HG03342 (cell line): ENCODE results near the gene MSTO1.
A peak's percentile ranks its signal among the peaks of the same experiment; 100 is the strongest.
"Not testable (repeated sequence)": the region's sequence is repeated elsewhere in the genome, so short reads cannot be mapped to it uniquely, and the experiment has no call there.

ENCODE experiments used
- ATAC-seq: cut with Tn5 transposase; IDR thresholded peaks from one replicate; pipeline ENCODE4 v1.9.1; 2021; ENCODE audit warnings: mild to moderate bottlenecking, moderate library complexity; ENCODE audit not compliant: unreplicated experiment

Gene MSTO1

GRCh38 chr1:155609515-155610256 is at the start of gene MSTO1:
TSS of gene MSTO1 (plus strand) at chr1:155610218. CDS start at chr1:155610249, 31 bp downstream.
- ATAC-seq: peak; percentile 89

DNA sequence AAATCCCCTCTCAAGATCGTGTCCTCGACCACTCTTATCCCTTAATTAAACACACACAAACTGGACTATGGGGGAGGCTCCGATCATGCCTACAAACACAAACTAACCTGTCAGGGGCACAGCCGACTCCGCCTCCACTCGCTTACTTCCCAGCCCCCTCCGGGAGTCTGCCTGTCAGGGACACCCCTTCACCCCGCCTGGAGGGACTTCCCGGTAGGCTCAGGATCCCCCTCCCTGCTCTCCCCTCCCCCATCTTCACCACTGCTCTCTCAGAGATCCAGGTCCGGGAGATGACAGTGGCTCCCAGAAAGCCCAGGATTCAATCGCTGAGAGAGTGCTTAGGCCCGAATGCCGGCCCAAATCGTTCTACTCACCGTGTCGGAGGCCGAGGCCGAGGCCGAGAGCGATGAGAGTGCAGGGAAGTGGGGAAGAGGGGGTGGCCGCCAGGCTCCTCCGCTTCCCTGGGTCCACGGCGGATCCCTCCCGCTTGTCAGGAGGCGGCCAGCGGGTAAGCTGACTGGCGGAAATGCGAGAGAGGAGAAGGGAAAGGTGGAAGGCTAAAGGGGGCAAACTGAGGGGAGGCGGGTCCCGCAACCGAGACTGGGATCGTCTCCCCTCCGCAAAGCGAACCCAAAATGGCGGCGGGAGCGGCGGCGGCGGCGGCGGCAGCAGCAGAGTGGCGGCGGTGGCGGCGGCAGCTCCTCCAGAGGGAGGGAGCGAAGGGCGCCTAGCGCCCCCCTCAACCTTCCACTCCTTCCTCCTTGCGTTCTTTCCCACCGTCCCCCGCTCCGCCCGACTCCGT is 48.0 kb upstream of the MSTO1 start:
- peak; percentile 27 for ATAC-seq

DNA sequence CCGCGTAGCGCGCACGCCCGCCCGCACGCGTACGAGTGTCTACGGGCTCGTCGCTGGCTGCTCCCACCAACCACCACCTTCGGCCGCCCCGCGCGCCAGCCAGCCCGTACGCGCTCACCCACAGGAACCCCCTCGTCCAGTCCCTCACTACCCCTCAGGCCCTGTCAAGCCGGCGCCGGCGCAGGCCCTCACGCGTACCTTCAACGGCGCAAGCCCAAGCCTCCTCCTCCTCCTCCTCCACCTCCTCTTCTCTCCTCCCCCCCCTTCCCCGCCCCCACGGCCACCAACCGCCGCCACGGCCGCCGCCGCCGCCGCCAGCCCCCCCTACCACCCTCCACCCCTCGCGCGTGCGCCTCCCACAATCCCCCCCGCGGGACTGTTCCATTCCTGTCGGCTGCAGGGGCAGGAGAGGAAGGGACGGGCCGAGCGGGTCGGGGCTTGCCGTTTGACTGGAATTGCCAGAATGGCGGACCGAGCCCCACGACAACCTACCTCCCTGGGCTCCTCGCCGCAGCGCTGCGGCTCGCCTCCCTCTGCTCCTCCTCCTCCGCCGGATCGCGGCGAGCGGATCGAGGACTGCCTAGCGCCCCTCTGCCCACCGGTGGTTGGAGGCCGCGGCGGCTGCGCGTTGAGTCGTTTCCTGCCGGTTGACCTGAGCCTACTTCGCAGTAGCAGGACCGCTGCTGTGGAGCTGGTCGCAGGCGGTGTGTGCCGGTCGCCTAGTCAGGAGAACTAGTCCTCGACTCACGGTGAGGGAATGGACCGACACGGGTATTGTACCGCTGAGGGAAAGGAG is 47.2 kb upstream of the MSTO1 start, which contains the start of gene ASH1L:
TSS of gene ASH1L (minus strand) at position 223 of the 796 bp plus-strand sequence. CDS start 41,284 bp downstream, outside the sequence.
- ATAC-seq: peak; percentile 64

- not testable (repeated sequence) for ATAC-seq
Measured at GRCh38 chr1:155563377-155564022, 46.5 kb upstream of the MSTO1 start.

DNA sequence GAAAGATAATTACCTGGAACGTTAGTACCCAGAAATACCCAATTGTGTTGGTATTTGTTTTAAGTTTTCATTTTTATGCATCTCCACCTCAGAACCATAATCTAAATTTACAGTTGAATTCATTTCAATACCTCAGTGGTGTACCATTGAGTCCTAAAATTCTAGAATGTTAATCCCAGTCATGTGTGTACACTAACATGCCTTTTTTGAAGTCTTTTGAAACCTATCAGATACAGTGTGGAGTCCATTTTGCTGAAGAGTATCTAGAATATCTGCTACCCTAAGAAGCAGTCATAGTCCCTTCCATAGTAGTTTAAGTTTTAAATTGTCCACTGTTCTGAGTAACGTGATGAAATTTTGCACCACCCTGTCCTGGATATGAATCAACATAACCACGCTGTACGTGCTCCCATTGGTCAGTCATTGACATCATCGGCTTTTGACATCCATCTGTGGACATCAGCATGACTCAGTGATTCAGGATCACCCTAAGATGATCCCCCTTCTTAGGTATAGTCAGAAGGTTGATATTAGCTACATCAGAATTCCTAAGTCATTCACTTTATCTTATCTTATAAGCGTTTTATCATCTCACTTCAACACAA is 39.9 kb upstream of the MSTO1 start:
- ATAC-seq: no peak

DNA sequence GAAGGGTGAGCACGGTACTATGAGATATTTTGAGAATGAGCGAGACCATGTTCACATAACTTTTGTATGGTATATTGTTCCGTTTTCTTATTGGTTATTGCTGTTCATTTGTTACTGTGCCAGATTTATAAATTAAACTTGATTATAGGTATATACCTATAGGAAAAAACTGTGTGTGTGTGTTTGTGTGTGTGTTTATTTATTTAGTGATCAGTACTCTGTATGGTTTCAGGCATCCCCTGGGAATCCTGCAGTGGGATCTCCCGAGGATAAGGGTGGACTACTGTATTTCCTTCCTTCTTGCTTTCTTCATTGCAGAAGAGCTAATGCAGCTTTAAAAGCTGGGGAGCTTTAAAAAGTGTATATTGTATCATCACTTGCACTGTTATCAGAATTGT is 39.4 kb upstream of the MSTO1 start:
- ATAC-seq: no peak

DNA sequence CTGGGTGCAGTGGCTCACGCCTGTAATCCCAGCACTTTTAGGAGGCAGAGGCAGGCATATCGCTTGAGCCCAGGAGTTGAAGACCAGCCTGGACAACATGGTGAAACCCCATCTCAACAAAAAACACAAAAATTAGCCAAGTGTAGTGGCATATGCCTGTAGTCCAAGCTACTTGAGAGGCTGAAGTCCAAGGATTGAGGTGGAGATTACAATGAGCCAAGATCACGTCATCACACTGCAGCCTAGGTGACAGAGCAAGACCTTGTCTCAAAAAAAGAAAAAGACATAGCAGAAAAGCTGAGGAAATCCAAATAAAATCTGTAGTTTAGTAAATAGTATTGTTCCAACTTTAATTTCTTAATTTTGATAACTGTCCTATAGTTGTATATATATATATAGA is 35.9 kb upstream of the MSTO1 start:
- ATAC-seq: no peak

DNA sequence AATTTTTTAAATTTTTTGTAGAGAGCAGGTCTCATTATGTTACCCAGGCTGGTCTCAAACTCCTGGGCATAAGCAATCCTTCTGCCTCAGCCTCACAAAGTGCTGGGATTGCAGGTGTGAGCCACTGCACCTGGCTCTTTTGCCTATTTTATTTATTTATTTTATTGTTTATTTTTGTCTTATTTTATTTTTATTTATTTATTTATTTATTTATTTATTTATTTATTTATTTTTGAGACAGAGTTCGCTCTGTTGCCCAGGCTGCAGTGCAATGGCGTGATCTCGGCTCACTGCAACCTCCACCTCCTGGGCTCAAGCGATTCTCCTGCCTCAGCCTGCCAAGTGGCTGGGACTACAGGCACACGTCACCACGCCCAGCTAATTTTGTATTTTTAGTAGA is 34.4 kb upstream of the MSTO1 start:
- ATAC-seq: not testable (repeated sequence)

GRCh38 chr1:155583846-155584245 is 26.2 kb upstream of the MSTO1 start:
- not testable (repeated sequence) for ATAC-seq

GRCh38 chr1:155589282-155589681 is 20.7 kb upstream of the MSTO1 start:
- ATAC-seq: not testable (repeated sequence)

GRCh38 chr1:155590516-155591247 is 19.3 kb upstream of the MSTO1 start:
- ATAC-seq: not testable (repeated sequence)

- ATAC-seq: no peak
Measured at GRCh38 chr1:155591770-155592169, 18.2 kb upstream of the MSTO1 start.

GRCh38 chr1:155595877-155596474 is 14.0 kb upstream of the MSTO1 start:
- ATAC-seq: not testable (repeated sequence)

- ATAC-seq: no peak
Measured at GRCh38 chr1:155596864-155597263, 13.2 kb upstream of the MSTO1 start.

DNA sequence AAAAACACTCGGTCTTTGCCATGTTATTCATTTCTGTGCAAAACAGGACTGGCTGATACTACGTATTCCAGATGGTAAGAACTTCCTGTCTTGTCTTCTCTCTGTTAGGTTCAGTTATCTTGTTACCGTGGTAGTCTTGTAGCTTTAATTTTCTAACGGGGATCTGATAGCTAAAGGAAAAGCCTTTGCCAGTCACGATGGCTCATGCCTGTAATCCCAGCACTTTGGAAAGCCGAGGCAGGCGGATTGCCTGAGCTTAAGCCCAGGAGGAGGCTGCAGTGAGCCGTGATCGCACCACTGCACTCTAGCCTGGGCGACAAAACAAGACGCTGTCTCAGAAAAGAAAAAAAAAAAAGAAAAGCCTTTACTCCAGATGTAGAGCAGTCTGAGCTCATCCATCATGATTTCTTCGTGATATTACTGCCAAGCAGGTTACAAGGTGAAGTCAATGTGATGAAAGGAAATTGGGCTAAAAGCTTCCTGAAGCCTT is 11.1 kb upstream of the MSTO1 start:
- ATAC-seq: no peak

DNA sequence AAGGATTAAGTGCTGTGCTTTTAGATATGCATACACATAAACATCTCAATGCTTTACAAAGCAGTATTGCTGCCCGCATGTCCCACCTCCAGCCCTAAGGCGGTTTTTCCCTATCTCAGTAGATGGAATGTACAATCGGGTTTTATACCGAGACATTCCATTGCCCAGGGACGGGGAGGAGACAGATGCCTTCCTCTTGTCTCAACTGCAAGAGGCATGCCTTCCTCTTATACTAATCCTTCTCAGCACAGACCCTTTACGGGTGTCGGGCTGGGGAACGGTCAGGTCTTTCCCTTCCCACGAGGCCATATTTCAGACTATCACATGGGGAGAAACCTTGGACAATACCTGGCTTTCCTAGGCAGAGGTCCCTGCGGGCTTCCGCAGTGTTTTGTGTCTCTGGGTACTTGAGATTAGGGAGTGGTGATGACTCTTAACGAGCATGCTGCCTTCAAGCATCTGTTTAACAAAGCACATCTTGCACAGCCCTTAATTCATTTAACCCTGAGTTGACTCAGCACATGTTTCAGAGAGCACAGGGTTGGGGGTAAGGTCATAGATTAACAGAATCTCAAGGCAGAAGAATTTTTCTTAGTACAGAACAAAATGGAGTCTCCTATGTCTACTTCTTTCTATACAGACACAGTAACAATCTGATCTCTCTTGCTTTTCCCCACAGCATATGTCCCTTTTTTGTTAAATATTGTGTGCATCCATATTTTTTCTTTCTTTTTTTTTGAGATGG is 10.0 kb upstream of the MSTO1 start:
- ATAC-seq: not testable (repeated sequence)

GRCh38 chr1:155607708-155608107 is 2.3 kb upstream of the MSTO1 start:
- ATAC-seq: no peak

- no peak for ATAC-seq
Measured at GRCh38 chr1:155608888-155609225, 1.2 kb upstream of the MSTO1 start.
